Vagina (tissue), 2 donors: ENCODE measurements around the gene TPO. TPM values are rescaled to one million over a fixed set of nuclear protein-coding genes. Genes with fewer than 3 reads are reported as not detected.

ENCODE experiments used
- DNase-seq, 2 donors: peaks; one replicate each; pipeline ENCODE4 v3.0.0-alpha.2; 2017; ENCODE audit errors: extremely low spot score in 2 of 2
- H3K27ac ChIP-seq: fragments of 200-600 bp; sonication (generic); one replicate; pipeline ENCODE4 v1.5.1; 2019
- H3K27me3 ChIP-seq: fragments of 200-600 bp; sonication (generic); one replicate; pipeline ENCODE4 v1.5.1; 2019
- H3K36me3 ChIP-seq, 2 donors: fragments of 200-600 bp; sonication (generic); one replicate each; pipeline ENCODE4 v1.5.1; 2017 to 2019
- H3K4me1 ChIP-seq: fragments of 200-600 bp; sonication (generic); one replicate; pipeline ENCODE4 v1.5.1; 2019
- H3K4me3 ChIP-seq, 2 donors: fragments of 200-600 bp; sonication (generic); 1 replicate in 1 of 2; 2 replicates in 1 of 2; pipeline ENCODE4 v1.5.1; 2016 to 2019
- H3K9me3 ChIP-seq: fragments of 200-600 bp; sonication (generic); one replicate; pipeline ENCODE4 v1.5.1; 2019
- CTCF ChIP-seq, 3 experiments: fragments of 450-650 bp in 2 of 3; fragments of 200-600 bp in 1 of 3; sonication (generic) in 1 of 3; IDR thresholded peaks; one replicate each; pipeline ENCODE4 v1.5.1; 2017 to 2019; ENCODE audit warnings: antibody characterized with exemption in 3 of 3, mild to moderate bottlenecking in 2 of 3, moderate library complexity in 2 of 3
- POLR2A ChIP-seq, 2 donors: fragments of 450-650 bp; IDR thresholded peaks; one replicate each; pipeline ENCODE4 v1.6.1; 2017; ENCODE audit warnings: antibody characterized with exemption in 2 of 2, mild to moderate bottlenecking in 2 of 2, moderate library complexity in 2 of 2
- POLR2AphosphoS5 ChIP-seq, 2 donors: sonication (generic); formaldehyde crosslinking; IDR thresholded peaks; one replicate each; pipeline ENCODE4 v1.9.0; 2017; ENCODE audit warnings: antibody characterized with exemption in 2 of 2, mild to moderate bottlenecking in 2 of 2, low read depth in 1 of 2; ENCODE audit not compliant: insufficient read depth in 1 of 2
- intact Hi-C: fragments of 100-400 bp; cut with DNase I; formaldehyde crosslinking; loops from one replicate; pipeline ENCODE4 v1.15.1; 2023
- total RNA-seq: library from RNA; depleted of rRNA; stranded (reverse); fragments of >200 nt; gene quantifications from one replicate; pipeline ENCODE4 v1.2.3, GENCODE V29; 2016

Gene TPO
- total RNA-seq, 1 donor from 2014 or later, result 2.0 TPM

GRCh38 chr2:1521878-1522830 is 108.9 kb downstream of the TPO start:
- H3K27me3 ChIP-seq, result no peaks in the 10 kb centered on the region
- H3K4me1 ChIP-seq, result no peaks in the 10 kb centered on the region
- intact Hi-C loops, result no loop called here
- H3K27ac ChIP-seq, result no peak overlapping the region
- TF ChIP-seq POLR2AphosphoS5 (IDR thresholded peaks at IDR 0.05; ENCODE audit: insufficient read depth in 1 of 2, low read depth in 1 of 2) (no peak), POLR2A (IDR thresholded peaks at IDR 0.05) (no peak), CTCF (IDR thresholded peaks at IDR 0.05) (no peak)
- H3K9me3 ChIP-seq, result no peaks in the 10 kb centered on the region
- H3K36me3 ChIP-seq, result no peaks in the 10 kb centered on the region
- H3K4me3 ChIP-seq, result no peak overlapping the region
- DNase-seq, result no peak

DNA sequence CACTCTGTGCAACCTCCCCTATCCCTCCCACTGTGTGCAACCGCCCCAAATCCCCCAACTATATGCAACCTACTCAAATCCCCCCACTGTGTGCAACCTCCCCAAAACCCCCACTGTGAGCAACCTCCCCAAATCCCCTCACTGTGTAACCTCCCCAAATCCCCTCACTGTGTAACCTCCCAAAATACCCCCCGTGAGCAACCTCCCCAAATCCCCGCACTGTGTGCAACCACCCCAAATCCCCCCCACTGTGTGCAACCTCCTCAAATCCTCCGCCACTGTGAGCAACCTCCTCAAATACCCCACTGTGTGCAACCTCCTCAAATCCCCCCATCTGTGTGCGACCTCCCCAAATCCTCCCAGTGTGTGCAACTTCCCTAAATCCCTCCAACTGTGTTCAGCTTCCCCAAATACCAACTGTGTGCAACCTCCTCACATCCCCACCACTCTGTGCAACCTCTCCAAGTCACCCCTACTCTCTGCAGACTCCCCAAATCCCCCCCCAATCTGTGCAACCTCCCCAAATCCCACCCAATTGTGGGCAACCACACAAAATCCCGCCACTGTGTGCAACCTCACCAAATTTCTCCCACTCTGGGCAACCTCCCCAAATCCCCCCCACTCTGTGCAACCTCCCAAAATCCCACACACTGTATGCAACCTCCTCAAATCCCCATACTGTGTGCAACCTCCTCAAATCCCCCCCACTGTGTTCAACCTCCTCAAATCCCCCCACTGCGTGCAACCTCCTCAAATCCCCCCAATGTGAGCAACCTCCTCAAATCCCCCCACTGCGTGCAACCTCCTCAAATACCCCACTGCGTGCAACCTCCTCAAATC is 114.1 kb downstream of the TPO start:
- no peak overlapping the region for H3K27ac ChIP-seq
- no peaks in the 10 kb centered on the region for H3K27me3 ChIP-seq
- H3K9me3 ChIP-seq, result no peaks in the 10 kb centered on the region
- no peaks in the 10 kb centered on the region for H3K36me3 ChIP-seq
- no peak for DNase-seq
- TF ChIP-seq CTCF (IDR thresholded peaks at IDR 0.05) (no peak), POLR2AphosphoS5 (IDR thresholded peaks at IDR 0.05; ENCODE audit: insufficient read depth in 1 of 2, low read depth in 1 of 2) (no peak), POLR2A (IDR thresholded peaks at IDR 0.05) (no peak)
- no peaks in the 10 kb centered on the region for H3K4me1 ChIP-seq
- no peak overlapping the region for H3K4me3 ChIP-seq
- intact Hi-C loops, result no loop called here

- H3K36me3 ChIP-seq, result no peaks in the 10 kb centered on the region
- no peaks in the 10 kb centered on the region for H3K27me3 ChIP-seq
- no peak for TF ChIP-seq POLR2AphosphoS5 (IDR thresholded peaks at IDR 0.05; ENCODE audit: insufficient read depth in 1 of 2, low read depth in 1 of 2)
- TF ChIP-seq CTCF (IDR thresholded peaks at IDR 0.05), result no peak
- TF ChIP-seq POLR2A (IDR thresholded peaks at IDR 0.05), result no peak
- H3K27ac ChIP-seq, result no peak overlapping the region
- no peak for DNase-seq
- H3K4me3 ChIP-seq, result no peak overlapping the region
- H3K4me1 ChIP-seq, result no peaks in the 10 kb centered on the region
- no peaks in the 10 kb centered on the region for H3K9me3 ChIP-seq
- intact Hi-C loops, result no loop called here
Observed at GRCh38 chr2:1528273-1529064, 115.2 kb downstream of the TPO start.

DNA sequence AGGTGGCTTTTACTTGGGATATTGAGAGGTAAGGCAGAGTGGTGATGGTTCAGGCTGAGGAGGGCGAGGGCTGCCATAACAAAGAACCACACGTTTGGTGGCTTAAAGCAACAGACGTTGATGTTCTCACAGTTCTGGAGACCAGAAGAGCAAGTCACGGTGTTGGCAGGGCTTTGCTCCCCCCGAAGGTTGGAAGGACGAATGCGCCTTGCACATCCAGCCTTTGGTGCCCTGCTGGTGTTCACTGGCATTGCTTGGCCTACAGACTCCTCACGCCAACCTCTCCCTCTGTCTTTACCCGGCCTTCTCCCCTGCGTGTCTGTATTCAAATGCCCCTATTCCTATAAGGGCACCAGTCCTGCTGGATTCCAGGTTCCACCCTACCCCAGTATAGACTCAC is 125.4 kb downstream of the TPO start:
- no peaks in the 10 kb centered on the region for H3K9me3 ChIP-seq
- intact Hi-C loops, result no loop called here
- no peaks in the 10 kb centered on the region for H3K27me3 ChIP-seq
- no peak for DNase-seq
- H3K36me3 ChIP-seq, result no peaks in the 10 kb centered on the region
- TF ChIP-seq POLR2A (IDR thresholded peaks at IDR 0.05) (no peak), POLR2AphosphoS5 (IDR thresholded peaks at IDR 0.05; ENCODE audit: insufficient read depth in 1 of 2, low read depth in 1 of 2) (no peak), CTCF (IDR thresholded peaks at IDR 0.05) (no peak)
- H3K4me3 ChIP-seq, result no peak overlapping the region
- H3K27ac ChIP-seq, result no peak overlapping the region
- H3K4me1 ChIP-seq, result no peaks in the 10 kb centered on the region
